ENCODE results near the gene OSBPL7.
A peak's percentile ranks its signal among the peaks of the same experiment; 100 is the strongest.

Gene OSBPL7

GRCh38 chr17:47821424-47822391, at the start of gene OSBPL7:
Gene OSBPL7 (minus strand): TSS chr17:47821794. CDS start chr17:47820278, 1,516 bp downstream.
- DNase-seq = peak; percentile 79

- no peak for DNase-seq
Measured at GRCh38 chr17:47871048-47871447, 49.5 kb upstream of the OSBPL7 start.

GRCh38 chr17:47870056-47870455, 48.5 kb upstream of the OSBPL7 start:
- no peak for DNase-seq

- DNase-seq = no peak
Measured at GRCh38 chr17:47869114-47869513, 47.5 kb upstream of the OSBPL7 start.

- no peak for DNase-seq
Measured at GRCh38 chr17:47867813-47868533, 46.4 kb upstream of the OSBPL7 start.

- DNase-seq = no peak
Measured at GRCh38 chr17:47866941-47867340, 45.3 kb upstream of the OSBPL7 start.

GRCh38 chr17:47864791-47865216, 43.2 kb upstream of the OSBPL7 start:
- DNase-seq = no peak

- no peak for DNase-seq
Measured at GRCh38 chr17:47862621-47863440, 41.2 kb upstream of the OSBPL7 start.

- no peak for DNase-seq
Measured at GRCh38 chr17:47860386-47860785, 38.8 kb upstream of the OSBPL7 start.

- DNase-seq = no peak
Measured at GRCh38 chr17:47857551-47858455, 36.2 kb upstream of the OSBPL7 start.

- no peak for DNase-seq
Measured at GRCh38 chr17:47856830-47857229, 35.2 kb upstream of the OSBPL7 start.

GRCh38 chr17:47855737-47856136, 34.1 kb upstream of the OSBPL7 start:
- DNase-seq = no peak

- no peak for DNase-seq
Measured at GRCh38 chr17:47853616-47854015, 32.0 kb upstream of the OSBPL7 start.

- DNase-seq = no peak
Measured at GRCh38 chr17:47852113-47852949, 30.7 kb upstream of the OSBPL7 start.

- no peak for DNase-seq
Measured at GRCh38 chr17:47851764-47852112, 30.1 kb upstream of the OSBPL7 start.

GRCh38 chr17:47850692-47851573, 29.3 kb upstream of the OSBPL7 start, which contains the start of gene SP6:
Gene SP6 (minus strand): TSS chr17:47851163. CDS start chr17:47848429, 2,734 bp downstream.
- peak; percentile 69 for DNase-seq

GRCh38 chr17:47850373-47850691, 28.7 kb upstream of the OSBPL7 start:
- no peak for DNase-seq

- DNase-seq = no peak
Measured at GRCh38 chr17:47848198-47848513, 26.6 kb upstream of the OSBPL7 start.

GRCh38 chr17:47847341-47848197, 26.0 kb upstream of the OSBPL7 start:
- peak; percentile 29 for DNase-seq
